ENCODE data around the gene CATSPER1.

The CATSPER1 gene

GRCh38 chr11:65992056-65992455 is 34.2 kb downstream of the CATSPER1 start:
- no peak overlapping the region for H3K4me3 ChIP-seq (ENCODE audit: insufficient read length, low read depth)
- no peaks in the 10 kb centered on the region for H3K4me1 ChIP-seq (ENCODE audit: insufficient read depth, insufficient read length)
- no peak for DNase-seq (ENCODE audit: low read depth, low spot score)
- TF ChIP-seq ZNF274 (IDR thresholded peaks at IDR 0.05; ENCODE audit: low read depth, low read length) (no peak), SUZ12 (IDR thresholded peaks at IDR 0.05; ENCODE audit: extremely low read depth, insufficient read depth, insufficient read length) (no peak), YY1 (IDR thresholded peaks at IDR 0.05; ENCODE audit: insufficient read depth, insufficient read length) (no peak)
- H3K9me3 ChIP-seq (ENCODE audit: insufficient read depth, low read length): no peaks in the 10 kb centered on the region
- H3K36me3 ChIP-seq (ENCODE audit: insufficient read depth, insufficient read length, low read length): peaks cover 24% of the 10 kb centered on the region
- no peak overlapping the region for H3K9ac ChIP-seq (ENCODE audit: insufficient read length, low read depth)
- no peaks in the 10 kb centered on the region for H3K27me3 ChIP-seq (ENCODE audit: insufficient read depth, insufficient read length)

DNA sequence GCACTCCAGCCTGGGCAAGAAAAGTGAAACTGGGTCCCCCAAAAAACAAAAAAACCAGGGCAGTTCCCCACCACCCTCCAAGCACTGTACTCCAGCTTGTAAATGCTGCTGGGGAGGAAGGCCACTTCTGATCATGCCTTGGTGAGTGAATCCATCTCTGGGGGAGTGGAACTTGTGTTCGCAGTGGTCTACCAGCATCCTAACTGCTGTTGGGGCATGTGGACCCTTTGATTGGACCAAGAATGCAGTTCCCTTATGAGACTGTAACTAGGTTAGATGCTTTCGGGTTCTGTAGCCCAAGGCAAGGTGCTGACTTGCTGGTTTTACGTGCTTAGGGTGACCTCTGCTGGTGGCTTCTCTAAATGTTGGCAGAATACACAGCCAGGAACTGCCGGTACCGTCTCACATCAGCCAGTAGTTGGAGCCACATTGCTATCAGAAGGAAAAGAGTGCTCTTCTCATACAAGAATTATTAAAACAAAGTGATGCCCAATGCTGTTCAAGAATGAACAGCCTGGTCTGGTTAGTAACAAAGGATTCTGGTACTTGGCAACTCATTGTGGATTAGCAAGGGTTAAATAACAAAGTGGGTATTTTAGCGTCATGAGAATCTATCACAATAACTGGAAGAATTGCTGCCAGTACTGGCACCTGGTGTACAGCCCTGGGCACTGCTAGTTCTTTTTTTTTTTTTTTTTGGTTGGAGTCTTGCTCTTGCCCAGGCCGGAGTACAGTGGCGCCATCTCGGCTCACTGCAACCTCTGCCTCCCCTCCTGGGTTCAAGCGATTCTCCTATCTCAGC is 37.3 kb downstream of the CATSPER1 start:
- Histone ChIP-seq H3K9me3 (ENCODE audit: insufficient read depth, low read length) (no peaks in the 10 kb centered on the region), H3K4me1 (ENCODE audit: insufficient read depth, insufficient read length) (no peaks in the 10 kb centered on the region), H3K9ac (ENCODE audit: insufficient read length, low read depth) (no peak overlapping the region), H3K27me3 (ENCODE audit: insufficient read depth, insufficient read length) (no peaks in the 10 kb centered on the region), H3K36me3 (ENCODE audit: insufficient read depth, insufficient read length, low read length) (peaks cover 13% of the 10 kb centered on the region), H3K4me3 (ENCODE audit: insufficient read length, low read depth) (no peak overlapping the region)
- TF ChIP-seq YY1 (IDR thresholded peaks at IDR 0.05; ENCODE audit: insufficient read depth, insufficient read length): no peak
- TF ChIP-seq ZNF274 (IDR thresholded peaks at IDR 0.05; ENCODE audit: low read depth, low read length): no peak
- no peak for TF ChIP-seq SUZ12 (IDR thresholded peaks at IDR 0.05; ENCODE audit: extremely low read depth, insufficient read depth, insufficient read length)
- peak; percentile 90 for DNase-seq (ENCODE audit: low read depth, low spot score)

- no peak overlapping the region for H3K9ac ChIP-seq (ENCODE audit: insufficient read length, low read depth)
- no peaks in the 10 kb centered on the region for H3K9me3 ChIP-seq (ENCODE audit: insufficient read depth, low read length)
- peaks cover 13% of the 10 kb centered on the region for H3K36me3 ChIP-seq (ENCODE audit: insufficient read depth, insufficient read length, low read length)
- peaks cover 2% of the 10 kb centered on the region for H3K4me1 ChIP-seq (ENCODE audit: insufficient read depth, insufficient read length)
- H3K27me3 ChIP-seq (ENCODE audit: insufficient read depth, insufficient read length): no peaks in the 10 kb centered on the region
- H3K4me3 ChIP-seq (ENCODE audit: insufficient read length, low read depth): no peak overlapping the region
- DNase-seq (ENCODE audit: low read depth, low spot score): no peak
- no peak for TF ChIP-seq SUZ12 (IDR thresholded peaks at IDR 0.05; ENCODE audit: extremely low read depth, insufficient read depth, insufficient read length)
- no peak for TF ChIP-seq YY1 (IDR thresholded peaks at IDR 0.05; ENCODE audit: insufficient read depth, insufficient read length)
- no peak for TF ChIP-seq ZNF274 (IDR thresholded peaks at IDR 0.05; ENCODE audit: low read depth, low read length)
Measured at GRCh38 chr11:65987336-65987735, 38.9 kb downstream of the CATSPER1 start.

DNA sequence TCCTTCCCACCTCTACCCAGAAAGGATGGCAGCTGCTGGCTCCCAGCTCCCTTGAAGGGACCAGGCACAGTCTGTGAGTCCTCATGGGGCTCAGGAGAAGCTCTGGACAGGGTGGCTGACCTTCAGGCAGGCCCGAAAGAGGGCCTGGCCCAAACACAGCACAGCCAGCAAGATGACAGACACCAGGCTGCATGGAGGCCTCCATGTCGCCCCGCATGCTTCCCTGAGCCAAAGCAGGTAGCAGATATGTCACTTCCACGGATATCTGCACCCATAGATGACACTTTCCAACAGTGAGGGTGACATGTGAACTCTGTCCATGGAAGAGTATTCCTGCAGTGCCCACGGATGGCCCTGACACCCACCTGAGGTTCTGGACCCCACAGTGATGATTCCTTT is 42.7 kb downstream of the CATSPER1 start:
- Histone ChIP-seq H3K9me3 (ENCODE audit: insufficient read depth, low read length) (no peaks in the 10 kb centered on the region), H3K4me3 (ENCODE audit: insufficient read length, low read depth) (no peak overlapping the region)

DNA sequence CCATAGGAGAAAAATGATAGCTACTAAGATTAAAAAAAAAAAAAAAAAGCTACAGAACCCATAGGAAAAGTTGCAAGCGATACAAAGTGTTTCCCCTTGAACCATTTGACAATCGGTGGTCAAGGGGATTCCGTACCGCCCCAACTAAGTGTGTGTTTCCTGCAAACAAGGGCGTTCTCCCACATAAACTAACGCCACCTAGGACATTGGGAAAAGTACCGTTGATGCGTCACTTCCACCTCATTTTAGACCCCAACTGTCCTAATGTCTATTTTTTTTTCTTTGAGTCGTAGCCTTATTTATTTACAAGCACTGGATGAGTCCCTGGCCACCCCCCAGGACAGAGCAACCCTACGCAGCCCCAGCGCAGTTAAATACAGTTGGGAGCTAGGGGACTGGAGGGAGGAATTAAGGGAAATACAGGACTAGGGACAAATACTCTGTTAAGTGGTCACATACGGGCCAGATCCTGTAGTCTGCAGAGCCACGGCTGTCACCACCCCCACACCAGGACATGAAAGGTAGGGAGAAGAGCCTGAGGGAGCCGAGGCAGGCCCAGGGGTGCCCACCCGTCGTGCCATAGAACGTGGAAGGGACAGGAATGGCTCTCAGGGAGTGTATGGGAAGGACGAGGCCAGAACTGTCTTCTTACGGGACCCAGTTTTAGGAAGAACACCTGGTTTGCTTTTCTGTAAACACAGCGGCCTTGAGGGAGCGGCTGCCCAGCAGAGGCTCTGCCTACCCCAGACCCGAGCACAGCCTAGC is 43.3 kb downstream of the CATSPER1 start:
- Histone ChIP-seq H3K4me3 (ENCODE audit: insufficient read length, low read depth) (no peak overlapping the region), H3K36me3 (ENCODE audit: insufficient read depth, insufficient read length, low read length) (peaks cover 33% of the 10 kb centered on the region), H3K4me1 (ENCODE audit: insufficient read depth, insufficient read length) (peaks cover 2% of the 10 kb centered on the region), H3K9me3 (ENCODE audit: insufficient read depth, low read length) (no peaks in the 10 kb centered on the region), H3K27me3 (ENCODE audit: insufficient read depth, insufficient read length) (no peaks in the 10 kb centered on the region), H3K9ac (ENCODE audit: insufficient read length, low read depth) (no peak overlapping the region)
- no peak for DNase-seq (ENCODE audit: low read depth, low spot score)
- TF ChIP-seq SUZ12 (IDR thresholded peaks at IDR 0.05; ENCODE audit: extremely low read depth, insufficient read depth, insufficient read length): no peak
- no peak for TF ChIP-seq ZNF274 (IDR thresholded peaks at IDR 0.05; ENCODE audit: low read depth, low read length)
- no peak for TF ChIP-seq YY1 (IDR thresholded peaks at IDR 0.05; ENCODE audit: insufficient read depth, insufficient read length)

More for the DNA sequence above, 42.7 kb downstream of the CATSPER1 start:
- H3K4me1 ChIP-seq (ENCODE audit: insufficient read depth, insufficient read length): peaks cover 2% of the 10 kb centered on the region
- no peak overlapping the region for H3K9ac ChIP-seq (ENCODE audit: insufficient read length, low read depth)
- TF ChIP-seq YY1 (IDR thresholded peaks at IDR 0.05; ENCODE audit: insufficient read depth, insufficient read length): no peak
- TF ChIP-seq ZNF274 (IDR thresholded peaks at IDR 0.05; ENCODE audit: low read depth, low read length): no peak
- TF ChIP-seq SUZ12 (IDR thresholded peaks at IDR 0.05; ENCODE audit: extremely low read depth, insufficient read depth, insufficient read length): no peak
- peaks cover 32% of the 10 kb centered on the region for H3K36me3 ChIP-seq (ENCODE audit: insufficient read depth, insufficient read length, low read length)
- no peaks in the 10 kb centered on the region for H3K27me3 ChIP-seq (ENCODE audit: insufficient read depth, insufficient read length)
- no peak for DNase-seq (ENCODE audit: low read depth, low spot score)

DNA sequence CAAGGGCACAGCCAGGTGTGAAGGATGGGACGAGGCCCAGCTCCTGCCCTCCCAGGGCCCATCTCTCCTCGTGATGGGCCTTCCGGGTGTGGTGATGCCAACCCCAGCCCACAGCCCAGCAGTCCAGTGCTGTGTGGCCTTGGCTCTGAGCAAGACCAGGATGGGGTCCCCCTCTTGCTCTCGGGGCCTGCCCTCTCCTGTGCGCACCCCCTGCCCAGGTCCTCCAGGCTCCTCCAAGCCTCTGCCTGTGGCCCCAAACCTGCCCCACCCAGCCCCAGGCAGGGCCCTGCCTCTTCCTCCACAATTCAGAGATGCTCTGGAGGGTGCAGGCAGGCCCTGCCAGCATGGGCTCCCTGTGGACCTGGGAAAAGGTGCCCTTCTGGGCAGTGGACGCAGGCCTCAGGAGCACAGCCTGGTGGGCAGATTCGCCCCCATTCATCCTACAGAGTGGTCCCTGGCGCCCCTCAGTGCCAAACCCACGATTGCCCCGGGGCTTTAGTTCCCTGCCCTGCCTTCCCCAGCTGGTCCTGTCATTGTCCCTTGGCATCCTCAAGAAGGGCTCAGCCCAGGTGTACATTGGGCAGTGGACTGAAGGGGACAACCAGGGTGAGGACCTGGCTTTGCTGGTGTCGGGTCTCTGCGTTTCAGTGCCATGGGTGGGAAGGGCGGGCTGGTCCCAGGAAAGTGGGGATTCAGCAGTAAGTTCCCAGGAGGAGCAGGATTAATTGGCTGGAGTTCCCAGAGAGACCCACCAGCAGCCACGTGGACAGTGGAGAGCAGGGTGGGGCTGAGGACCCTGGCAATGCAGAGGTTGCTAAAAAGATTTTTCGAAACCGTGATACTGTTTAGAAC is 44.1 kb downstream of the CATSPER1 start:
- TF ChIP-seq SUZ12 (IDR thresholded peaks at IDR 0.05; ENCODE audit: extremely low read depth, insufficient read depth, insufficient read length): no peak
- no peak for TF ChIP-seq YY1 (IDR thresholded peaks at IDR 0.05; ENCODE audit: insufficient read depth, insufficient read length)
- H3K9me3 ChIP-seq (ENCODE audit: insufficient read depth, low read length): no peaks in the 10 kb centered on the region
- DNase-seq (ENCODE audit: low read depth, low spot score): no peak
- H3K36me3 ChIP-seq (ENCODE audit: insufficient read depth, insufficient read length, low read length): peaks cover 41% of the 10 kb centered on the region
- no peak overlapping the region for H3K4me3 ChIP-seq (ENCODE audit: insufficient read length, low read depth)
- peaks cover 2% of the 10 kb centered on the region for H3K4me1 ChIP-seq (ENCODE audit: insufficient read depth, insufficient read length)
- no peak overlapping the region for H3K9ac ChIP-seq (ENCODE audit: insufficient read length, low read depth)
- H3K27me3 ChIP-seq (ENCODE audit: insufficient read depth, insufficient read length): no peaks in the 10 kb centered on the region
